Right lung (tissue), 5 donors: ENCODE measurements around the gene SKIDA1. TPM values are rescaled to one million over a fixed set of nuclear protein-coding genes. Genes with fewer than 3 reads are reported as not detected.

Source experiments
- DNase-seq, 2 donors: peaks; one replicate each; pipeline ENCODE4 v3.0.0-alpha.2; 2013
- polyA plus RNA-seq, 5 donors: library from polyadenylated mRNA; unstranded; fragments of 120-200 nt; gene quantifications; one replicate each; pipeline versions ENCODE4 v1.2.1 to v1.2.3, GENCODE V29; 2013; ENCODE audit warnings: inconsistent platforms in 1 of 5, low replicate concordance in 1 of 5; ENCODE audit not compliant: insufficient read length in 5 of 5, insufficient read depth in 1 of 5

SKIDA1 gene
- polyA plus RNA-seq, 5 donors = 4.3 to 5.6 (median 4.6) TPM

DNA sequence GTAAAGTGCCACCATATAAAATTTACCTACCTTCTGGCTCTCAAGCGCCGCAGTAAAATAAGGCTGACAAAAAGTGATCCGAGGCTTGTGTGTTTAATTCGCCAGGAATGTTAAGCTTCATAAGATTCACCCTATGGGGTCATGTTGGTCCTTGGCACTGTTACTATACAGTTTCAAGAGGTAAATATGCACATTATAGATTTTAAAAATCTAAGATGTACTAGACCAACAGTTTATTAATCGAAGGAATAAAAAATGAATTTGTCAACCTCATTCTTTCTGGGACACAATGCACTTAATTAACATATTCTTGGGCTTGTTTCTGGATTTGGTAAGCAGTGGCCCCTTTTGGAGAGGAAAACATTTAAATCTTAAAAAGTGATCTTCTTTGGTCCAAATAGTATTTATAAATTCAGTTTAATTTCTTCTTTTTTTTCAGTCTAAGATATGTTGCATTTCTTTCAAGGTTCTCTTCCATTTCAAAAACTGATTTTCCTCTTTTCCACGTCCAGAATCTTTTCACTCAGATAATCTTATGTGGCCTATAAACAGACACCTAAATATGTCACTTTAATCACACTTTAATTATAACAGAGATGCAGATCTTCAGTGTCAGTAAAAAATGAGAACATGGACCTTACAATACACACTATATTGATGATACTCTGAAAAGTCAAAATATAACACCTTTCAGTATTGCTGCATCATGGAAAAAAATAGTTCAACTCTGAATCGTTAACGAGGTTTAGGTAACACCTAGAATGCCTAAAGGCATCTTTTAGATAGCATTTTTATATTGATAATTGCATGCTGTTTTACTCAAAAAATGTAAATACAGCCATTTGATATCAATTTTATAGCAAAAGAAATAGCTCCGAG lies 3.8 kb upstream of the SKIDA1 start:
- DNase-seq = no peak

DNA sequence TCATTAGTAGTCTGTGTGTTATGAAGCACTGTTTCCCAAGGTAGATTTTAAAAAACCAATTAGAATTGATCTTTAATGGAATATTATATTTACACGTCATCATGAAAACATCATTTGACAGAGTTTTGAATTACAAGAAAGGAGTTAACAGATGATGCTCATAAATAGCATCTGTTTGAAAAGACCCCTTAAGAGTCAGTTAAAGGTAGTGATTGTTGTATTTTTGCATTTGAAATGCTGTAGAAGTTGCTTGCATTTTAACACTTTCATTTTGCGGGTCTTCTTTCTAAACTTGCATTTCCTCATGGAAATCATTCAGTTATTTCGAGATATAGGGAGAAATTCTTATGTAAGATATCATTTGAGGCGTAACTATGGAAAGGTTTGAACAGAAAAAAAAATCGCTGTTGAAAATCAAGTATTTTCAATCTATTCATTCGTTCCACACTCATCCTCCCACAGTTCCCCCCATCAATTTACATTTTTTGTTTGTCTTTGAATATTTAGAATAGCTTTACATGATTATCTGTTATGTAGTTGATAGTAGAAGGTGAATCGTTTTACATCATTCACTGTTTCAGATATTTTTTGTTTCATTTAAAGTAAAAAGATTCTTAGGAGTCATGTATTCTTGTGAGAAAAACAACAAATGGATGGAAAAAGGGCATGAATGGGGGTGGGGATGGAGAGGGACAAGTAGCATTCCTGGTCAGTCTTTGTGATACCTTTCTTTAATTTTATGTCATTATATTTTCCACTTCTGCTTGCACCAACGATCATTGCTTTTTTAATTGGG lies 3.0 kb upstream of the SKIDA1 start:
- no peak for DNase-seq

DNA sequence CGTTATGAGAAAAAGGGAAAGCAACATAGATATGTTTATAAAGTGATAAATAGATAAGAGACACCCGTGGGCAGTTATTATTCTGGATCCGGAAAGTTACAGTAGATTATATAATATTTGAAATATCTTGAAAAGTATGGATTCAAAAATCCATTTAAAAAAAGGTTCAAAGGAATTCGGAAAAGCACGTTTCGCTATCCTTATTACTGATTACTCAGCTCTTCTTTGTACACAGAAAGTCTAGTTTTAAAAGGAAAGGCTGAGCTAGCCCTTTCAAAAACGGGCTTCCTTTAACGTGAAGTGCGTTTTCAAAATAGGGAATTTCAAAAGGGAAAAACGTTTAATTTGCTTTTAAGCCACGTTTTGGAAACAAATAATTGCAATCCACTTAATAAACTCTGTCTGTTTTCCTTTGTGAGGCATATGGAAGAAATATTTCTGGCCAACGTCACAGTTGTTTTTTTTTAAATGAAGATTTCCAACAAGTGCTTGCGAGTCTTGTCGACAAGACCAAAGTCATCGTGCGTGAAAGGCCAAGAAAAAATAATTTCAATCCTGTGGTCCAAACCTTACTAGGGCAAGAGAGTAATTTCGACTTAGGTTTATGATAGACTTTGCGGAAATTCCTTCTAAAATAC lies 2.2 kb upstream of the SKIDA1 start:
- DNase-seq = no peak

GRCh38 chr10:21526860-21527597 lies 1.5 kb upstream of the SKIDA1 start:
- DNase-seq = no peak

DNA sequence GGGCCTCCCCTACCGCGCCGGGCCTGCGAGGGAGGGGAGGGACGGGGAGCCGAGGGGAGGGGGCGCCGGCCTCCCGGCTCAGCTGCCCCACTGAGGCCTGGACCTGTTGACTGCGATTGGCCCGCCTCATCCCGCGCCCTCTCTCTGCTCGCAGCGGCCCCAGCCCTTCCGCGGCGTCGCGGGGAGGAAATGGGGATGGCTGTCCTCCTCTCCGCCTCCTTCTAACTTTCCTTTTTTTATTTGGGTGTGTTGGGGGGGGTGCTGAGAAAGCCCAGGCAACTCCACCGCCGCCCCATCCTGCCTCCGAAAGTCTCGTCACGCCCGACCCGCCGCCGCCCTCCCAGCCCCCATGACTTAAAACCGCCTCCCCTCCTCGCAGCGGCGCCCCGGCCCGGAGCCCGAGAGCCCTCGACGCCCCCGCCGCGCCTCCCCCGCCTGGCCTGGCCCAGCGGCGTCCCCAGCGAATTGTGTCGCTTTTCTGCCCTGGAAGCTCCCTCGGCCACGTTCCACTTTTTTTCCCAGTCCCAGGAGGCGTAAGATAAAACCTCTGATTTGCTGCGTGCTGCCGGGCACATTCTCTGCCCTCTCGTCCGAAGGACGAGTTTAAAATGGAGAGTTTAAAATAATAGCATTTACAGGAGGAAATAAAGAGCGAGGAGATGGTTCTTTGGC lies 842 bp upstream of the SKIDA1 start:
- DNase-seq = peak; percentile 91 to 93

- DNase-seq = no peak
Observed at GRCh38 chr10:21524526-21525366, 736 bp downstream of the SKIDA1 start.

GRCh38 chr10:21524131-21524525 lies 1.4 kb downstream of the SKIDA1 start:
- DNase-seq = no peak

DNA sequence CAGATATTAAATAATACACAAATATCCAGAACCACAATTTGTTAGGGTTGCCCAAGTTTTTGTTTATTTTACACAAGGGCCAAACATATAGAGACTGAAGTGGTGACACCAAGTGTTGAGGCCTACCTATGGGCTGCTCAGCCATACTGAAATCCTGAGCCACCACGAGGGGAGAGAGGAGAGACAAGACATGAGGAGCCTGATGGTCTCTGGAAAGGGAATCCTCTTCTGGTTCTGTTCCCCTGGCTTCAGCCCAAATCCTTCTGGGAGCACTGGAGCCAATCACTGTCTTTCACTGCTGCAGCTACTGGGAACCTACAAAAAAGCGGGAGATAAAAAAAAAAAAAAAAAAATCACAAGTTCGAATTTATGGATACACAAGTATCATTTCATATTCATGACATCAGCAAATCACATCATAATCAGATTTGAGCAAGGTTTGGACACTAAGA lies 1.9 kb downstream of the SKIDA1 start:
- peak in 1 of 2 donors; percentile 67 for DNase-seq

DNA sequence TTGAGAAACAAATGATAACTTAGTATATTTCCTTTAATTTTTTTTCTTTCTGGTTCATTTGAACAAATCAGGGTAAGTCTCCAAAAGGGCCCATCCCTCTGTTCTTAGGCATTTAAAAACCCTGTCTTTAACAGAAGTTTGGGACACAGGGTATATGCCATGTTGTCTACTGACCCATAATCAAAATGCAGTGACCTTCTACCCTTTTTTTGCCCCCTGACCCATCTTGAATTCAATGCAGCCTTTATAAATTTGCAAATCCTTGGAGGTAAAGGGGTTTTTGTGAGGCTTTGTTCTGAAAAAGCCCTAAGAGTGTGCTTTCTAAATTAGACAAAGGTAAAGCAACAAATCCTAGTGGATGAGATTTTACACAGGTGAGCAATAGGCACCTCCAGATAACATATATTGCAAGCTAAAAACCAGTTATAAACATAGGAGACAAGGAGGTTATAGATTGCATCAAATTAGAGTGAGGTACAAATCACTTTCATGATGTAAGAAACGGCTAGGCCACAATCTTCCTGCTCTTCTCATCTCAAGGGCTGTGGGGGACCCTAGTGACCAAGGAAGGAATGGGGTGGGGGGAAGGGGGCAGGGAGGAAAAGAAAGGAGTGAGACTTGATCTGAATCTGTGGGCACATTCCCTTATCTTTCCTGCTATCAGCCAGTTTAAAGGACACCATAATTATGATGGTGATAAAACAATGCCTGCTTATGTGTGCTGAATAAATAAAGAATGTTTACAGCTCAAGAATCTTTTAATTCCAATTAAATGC lies 2.7 kb downstream of the SKIDA1 start:
- DNase-seq = no peak

DNA sequence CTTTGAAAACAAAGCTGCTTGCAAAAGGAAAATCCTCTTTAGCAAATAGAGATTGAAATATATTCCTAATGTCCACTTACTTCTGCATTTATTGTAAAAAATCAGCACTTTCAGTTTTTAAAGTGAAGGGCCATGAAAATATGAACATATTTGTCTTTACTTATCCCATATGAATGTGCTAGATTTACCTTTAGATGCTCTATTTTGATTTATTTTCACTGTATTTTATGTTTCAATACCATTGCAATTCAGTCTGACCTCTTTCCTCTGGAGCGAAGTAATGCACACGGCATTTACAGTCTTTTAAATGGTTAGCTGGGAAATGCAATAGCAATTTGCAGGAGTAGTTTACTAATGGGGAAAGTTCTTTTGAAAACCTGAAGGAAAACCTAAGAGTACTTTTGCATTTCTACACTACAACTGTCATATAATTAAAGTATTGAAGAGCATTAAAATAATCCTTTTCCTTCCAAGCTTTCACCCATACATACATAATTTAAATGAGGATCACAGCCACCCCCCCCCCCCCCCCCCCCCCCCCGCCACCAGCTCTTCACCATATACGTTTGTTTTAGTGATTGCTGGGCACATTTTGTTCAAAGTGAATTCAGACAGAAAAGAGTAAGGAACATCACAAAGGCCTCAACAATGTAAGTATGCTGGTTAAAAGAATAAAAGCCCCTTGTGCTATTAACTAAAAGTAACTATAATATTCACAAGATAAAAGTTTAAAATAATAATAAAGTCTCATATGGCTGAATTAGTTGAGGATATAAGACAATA lies 3.5 kb downstream of the SKIDA1 start:
- DNase-seq = no peak

DNA sequence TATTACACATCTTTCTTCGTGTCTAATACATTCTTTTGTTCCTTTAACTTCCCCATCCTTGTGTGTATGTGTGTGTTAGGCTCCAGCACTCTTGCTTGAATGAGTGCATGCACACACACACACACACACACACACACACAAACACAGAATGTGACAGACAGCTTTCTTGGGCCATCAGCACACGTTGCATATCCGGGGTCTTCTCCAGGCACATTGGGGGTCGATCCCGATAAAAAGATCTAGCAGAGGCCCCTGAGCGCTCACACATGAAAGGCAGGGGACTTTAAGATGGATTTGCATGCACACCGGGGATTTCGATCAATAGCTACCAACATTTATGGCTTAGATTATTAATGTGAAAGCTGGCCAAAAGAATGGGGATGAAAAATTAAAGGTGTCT lies 4.5 kb downstream of the SKIDA1 start:
- no peak for DNase-seq

DNA sequence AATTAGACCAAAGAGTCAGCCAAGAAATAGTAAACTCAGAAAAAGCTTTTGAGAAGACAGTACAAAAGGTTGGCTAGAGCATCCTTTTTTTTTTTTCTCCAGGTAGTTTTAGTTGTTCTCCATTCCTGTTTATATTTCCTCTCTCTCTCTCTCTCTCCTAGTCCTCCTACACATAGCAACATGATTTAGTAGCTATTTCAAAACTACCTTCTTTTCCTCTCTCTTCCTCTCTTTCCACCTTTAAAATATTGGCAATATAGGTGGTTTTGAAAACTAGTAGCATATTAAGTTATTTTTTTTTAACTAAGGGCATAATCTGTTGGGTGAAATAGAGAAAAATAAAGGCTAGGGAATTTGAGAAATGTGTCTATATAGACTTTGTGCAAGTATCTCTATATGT lies 5.0 kb downstream of the SKIDA1 start:
- no peak for DNase-seq

- DNase-seq = peak; percentile 77 to 78
Observed at GRCh38 chr10:21519941-21520436, 5.5 kb downstream of the SKIDA1 start.

DNA sequence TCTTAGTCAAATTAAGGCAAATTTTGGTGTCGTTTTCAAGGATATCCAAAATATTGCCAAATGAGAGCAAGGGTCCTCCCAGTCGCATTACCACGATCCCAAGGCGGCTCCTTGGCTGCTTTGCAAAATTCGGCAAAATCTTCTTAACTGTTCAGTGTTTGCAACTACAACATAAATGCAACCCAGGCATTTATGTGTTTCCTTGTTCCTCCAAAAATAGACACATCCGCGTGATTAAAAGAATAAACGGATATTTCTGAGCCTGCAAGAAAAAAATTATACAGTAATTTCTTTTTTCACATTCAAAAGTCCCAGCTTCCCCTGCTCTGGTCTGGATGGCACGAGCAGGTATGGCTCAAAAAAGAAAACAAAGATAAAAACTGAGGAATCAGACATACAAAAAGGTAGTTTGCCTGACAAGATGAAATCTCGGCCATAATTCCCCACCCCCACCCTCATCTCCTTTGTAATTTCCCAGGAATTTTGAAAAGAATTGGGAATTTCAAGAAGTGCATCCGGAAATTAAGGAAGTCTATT lies 6.0 kb downstream of the SKIDA1 start:
- DNase-seq = no peak

GRCh38 chr10:21518641-21519396 lies 6.7 kb downstream of the SKIDA1 start:
- DNase-seq = peak in 1 of 2 donors; percentile 66

DNA sequence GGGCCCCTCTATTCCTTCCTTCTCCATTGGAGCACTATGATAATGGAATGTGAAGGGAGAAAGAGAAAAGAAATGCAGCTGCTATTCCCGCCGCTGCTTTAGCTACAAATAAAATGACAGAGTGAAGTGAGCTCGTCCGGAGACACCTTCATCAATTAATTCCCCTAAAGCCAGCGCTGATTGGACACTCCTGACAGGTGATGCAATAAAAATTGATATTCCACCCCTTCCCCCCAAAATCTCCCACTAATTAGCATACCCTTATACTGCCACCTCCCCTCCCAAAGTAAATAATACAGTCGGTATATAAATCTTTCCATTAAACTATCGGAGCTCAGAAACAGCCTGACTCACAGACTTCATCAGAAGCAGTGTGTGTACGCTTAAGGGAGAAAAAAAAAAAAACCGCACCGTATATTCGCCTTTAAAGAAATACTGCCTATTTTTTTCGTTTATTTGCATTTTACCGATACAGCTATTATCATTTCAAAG lies 7.3 kb downstream of the SKIDA1 start:
- peak; percentile 79 to 80 for DNase-seq
